Transverse colon (tissue), 4 donors: ENCODE measurements around the gene KAZN. TPM values are rescaled to one million over a fixed set of nuclear protein-coding genes. Genes with fewer than 3 reads are reported as not detected.

Source experiments
- DNase-seq: peaks from one replicate; pipeline ENCODE4 v3.0.0-alpha.2; 2019
- H3K27ac ChIP-seq, 4 donors: fragments of 200-600 bp; sonication (generic); 2 replicates each; pipeline ENCODE4 v1.5.1; 2016 to 2018; ENCODE audit warnings: inconsistent platforms in 4 of 4
- H3K27me3 ChIP-seq: fragments of 200-600 bp; sonication (generic); 2 replicates; pipeline ENCODE4 v1.5.1; 2017; ENCODE audit warnings: inconsistent platforms
- H3K36me3 ChIP-seq, 4 donors: fragments of 200-600 bp; sonication (generic); 2 replicates each; pipeline ENCODE4 v1.5.1; 2017 to 2019; ENCODE audit warnings: inconsistent platforms in 4 of 4
- H3K4me1 ChIP-seq, 4 donors: fragments of 200-600 bp; sonication (generic); 2 replicates each; pipeline ENCODE4 v1.5.1; 2017 to 2020; ENCODE audit warnings: inconsistent platforms in 4 of 4
- H3K4me3 ChIP-seq, 4 donors: fragments of 200-600 bp; sonication (generic); 1 replicate in 1 of 4; 2 replicates in 3 of 4; pipeline versions ENCODE4 v1.5.1 to v1.6.1; 2017 to 2019; ENCODE audit warnings: inconsistent platforms in 4 of 4
- H3K9me3 ChIP-seq, 2 donors: fragments of 200-600 bp; sonication (generic); 2 replicates each; pipeline ENCODE4 v1.5.1; 2017 to 2019; ENCODE audit warnings: inconsistent platforms in 2 of 2
- CTCF ChIP-seq, 5 experiments: fragments of 200-600 bp in 3 of 5; fragments of 450-650 bp in 2 of 5; sonication (generic) in 3 of 5; IDR thresholded peaks; 1 replicate in 2 of 5; 2 replicates in 3 of 5; pipeline ENCODE4 v1.5.1; 2016 to 2017; ENCODE audit warnings: antibody characterized with exemption in 5 of 5, inconsistent platforms in 3 of 5, mild to moderate bottlenecking in 2 of 5, moderate library complexity in 1 of 5
- EP300 ChIP-seq: sonication (generic); formaldehyde crosslinking; IDR thresholded peaks from one replicate; pipeline ENCODE4 v1.6.1; 2017; ENCODE audit warnings: antibody characterized with exemption, low read depth
- POLR2A ChIP-seq: fragments of 450-650 bp; IDR thresholded peaks from one replicate; pipeline ENCODE4 v1.6.1; 2016; ENCODE audit warnings: antibody characterized with exemption, mild to moderate bottlenecking, moderate library complexity
- POLR2AphosphoS5 ChIP-seq, 3 donors: sonication (generic); formaldehyde crosslinking; IDR thresholded peaks; one replicate each; pipeline ENCODE4 v1.6.1; 2016; ENCODE audit warnings: antibody characterized with exemption in 3 of 3
- WGBS, 2 donors: methylation state at CpG; one replicate each; pipeline ENCODE4 v1.1.5; 2018; ENCODE audit warnings: low coverage in 1 of 2; 5-methylcytosine and 5-hydroxymethylcytosine counted together
- in situ Hi-C, 4 donors: fragments of 200-750 bp; cut with MboI; loops; one replicate each; pipeline versions ENCODE4 v1.15.0 to v1.15.1; 2017; ENCODE audit warnings: low sequenced_read_pairs in 3 of 4, low pct_ligation_motif_present in 1 of 4, low pct_unique_long_range_greater_than_20kb in 1 of 4
- intact Hi-C: fragments of 100-400 bp; cut with DNase I; formaldehyde crosslinking; loops from one replicate; pipeline ENCODE4 v1.15.1; 2023; ENCODE audit warnings: low total_unique reads
- total RNA-seq, 4 donors: library from RNA; depleted of rRNA; stranded (reverse); fragments of >200 nt; gene quantifications; one replicate each; pipeline ENCODE4 v1.1.0, GENCODE V29; 2016

Gene KAZN
- total RNA-seq, 4 donors from 2014 or later, result 12.0 to 17.1 (median 16.2) TPM

GRCh38 chr1:14914351-14914988 is 316.0 kb downstream of the KAZN start:
- Histone ChIP-seq H3K36me3 (no peaks in the 10 kb centered on the region), H3K9me3 (no peaks in the 10 kb centered on the region), H3K27ac (no peak overlapping the region), H3K4me3 (no peak overlapping the region), H3K4me1 (no peaks in the 10 kb centered on the region), H3K27me3 (no peaks in the 10 kb centered on the region)
- 82 to 100% methylated on average over 6 to 11 of the region's 11 CpGs for WGBS, 2 donors
- DNase-seq, result no peak
- TF ChIP-seq POLR2AphosphoS5 (IDR thresholded peaks at IDR 0.05) (no peak), EP300 (no peak), POLR2A (no peak), CTCF (IDR thresholded peaks at IDR 0.05) (no peak)
- intact Hi-C loops, result loop anchor here (10.0 kb wide), 1 partner anchor 110 kb away; no protein-coding TSS in a partner anchor
- in situ Hi-C loops, result loop anchor here in 1 of 4 donors (10.0 kb wide), 1 partner anchor 110 kb away; no protein-coding TSS in a partner anchor

GRCh38 chr1:14915356-14916054 is 317.0 kb downstream of the KAZN start:
- in situ Hi-C loops (loop anchor here in 1 of 4 donors (10.0 kb wide), 1 partner anchor 109 kb away; no protein-coding TSS in a partner anchor), intact Hi-C loops (loop anchor here (10.0 kb wide), 1 partner anchor 109 kb away; no protein-coding TSS in a partner anchor)
- peak; percentile 47 for DNase-seq
- Histone ChIP-seq H3K4me1 (no peaks in the 10 kb centered on the region), H3K27me3 (no peaks in the 10 kb centered on the region), H3K27ac (no peak overlapping the region), H3K9me3 (no peaks in the 10 kb centered on the region), H3K4me3 (no peak overlapping the region), H3K36me3 (no peaks in the 10 kb centered on the region)
- no peak for TF ChIP-seq EP300
- no peak for TF ChIP-seq POLR2AphosphoS5 (IDR thresholded peaks at IDR 0.05)
- peak; percentile 66 to 91 (median 90) for TF ChIP-seq CTCF (IDR thresholded peaks at IDR 0.05)
- no peak for TF ChIP-seq POLR2A
- 33 to 48% methylated on average over 4 to 9 of the region's 9 CpGs for WGBS, 2 donors

GRCh38 chr1:14919289-14919688 is 320.8 kb downstream of the KAZN start:
- no peak overlapping the region for H3K27ac ChIP-seq
- H3K36me3 ChIP-seq, result no peaks in the 10 kb centered on the region
- no peaks in the 10 kb centered on the region for H3K9me3 ChIP-seq
- no peak overlapping the region for H3K4me3 ChIP-seq
- 96 to 100% methylated on average over 2 to 10 of the region's 10 CpGs for WGBS, 2 donors
- intact Hi-C loops, result loop anchor here (10.0 kb wide), 1 partner anchor 106 kb away; no protein-coding TSS in a partner anchor
- H3K27me3 ChIP-seq, result no peaks in the 10 kb centered on the region
- in situ Hi-C loops, result loop anchor here in 1 of 4 donors (10.0 kb wide), 1 partner anchor 106 kb away; no protein-coding TSS in a partner anchor
- TF ChIP-seq POLR2AphosphoS5 (IDR thresholded peaks at IDR 0.05), result no peak
- no peak for TF ChIP-seq CTCF (IDR thresholded peaks at IDR 0.05)
- no peak for TF ChIP-seq POLR2A
- TF ChIP-seq EP300, result no peak
- H3K4me1 ChIP-seq, result no peaks in the 10 kb centered on the region
- DNase-seq, result no peak

- H3K9me3 ChIP-seq, result no peaks in the 10 kb centered on the region
- DNase-seq, result no peak
- H3K27me3 ChIP-seq, result peaks cover 3% of the 10 kb centered on the region
- no peaks in the 10 kb centered on the region for H3K36me3 ChIP-seq
- H3K27ac ChIP-seq, result no peak overlapping the region
- peaks cover 1 to 3% (median 3%) of the 10 kb centered on the region in 4 donors for H3K4me1 ChIP-seq
- WGBS, 2 donors, result 55 to 67% methylated on average over 5 of the region's 5 CpGs
- no peak for TF ChIP-seq EP300
- TF ChIP-seq CTCF (IDR thresholded peaks at IDR 0.05), result no peak
- no peak for TF ChIP-seq POLR2AphosphoS5 (IDR thresholded peaks at IDR 0.05)
- no peak for TF ChIP-seq POLR2A
- in situ Hi-C loops, result loop anchor here in 2 of 4 donors (10.0 kb wide), 1 partner anchor 105 kb away; no protein-coding TSS in a partner anchor
- intact Hi-C loops, result loop anchor here (10.0 kb wide), 1 partner anchor 105 kb away; no protein-coding TSS in a partner anchor
- no peak overlapping the region for H3K4me3 ChIP-seq
These were observed 321.3 kb downstream of the KAZN start for GRCh38 chr1:14919751-14920150.
